HG02973 (cell line): ENCODE measurements around the gene SAMHD1.
"Not testable (repeated sequence)": the region's sequence is repeated elsewhere in the genome, so short reads cannot be mapped to it uniquely, and the experiment has no call there.

Experiments used
- ATAC-seq: cut with Tn5 transposase; IDR thresholded peaks from one replicate; pipeline ENCODE4 v1.9.1; 2021; ENCODE audit warnings: moderate library complexity; ENCODE audit not compliant: unreplicated experiment

The SAMHD1 gene

DNA sequence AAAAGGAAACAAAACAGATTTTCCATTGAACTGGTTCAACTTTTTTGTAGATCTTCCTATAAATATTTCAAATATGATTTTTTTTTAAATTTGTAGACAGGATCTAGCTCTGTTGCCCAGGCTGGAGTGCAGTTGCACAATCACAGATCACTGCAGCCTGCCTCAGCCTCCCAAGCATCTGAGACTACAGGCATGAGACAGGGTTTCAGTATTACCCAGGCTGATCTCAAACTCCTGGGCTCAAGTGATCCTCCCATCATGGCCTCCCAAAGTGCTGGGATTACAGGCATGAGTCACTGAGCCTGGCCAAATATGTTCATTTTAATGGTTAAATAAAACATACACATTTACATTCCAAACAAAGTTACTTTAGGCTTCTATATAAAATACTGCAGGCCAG is 33.6 kb downstream of the SAMHD1 start:
- ATAC-seq, result no peak

DNA sequence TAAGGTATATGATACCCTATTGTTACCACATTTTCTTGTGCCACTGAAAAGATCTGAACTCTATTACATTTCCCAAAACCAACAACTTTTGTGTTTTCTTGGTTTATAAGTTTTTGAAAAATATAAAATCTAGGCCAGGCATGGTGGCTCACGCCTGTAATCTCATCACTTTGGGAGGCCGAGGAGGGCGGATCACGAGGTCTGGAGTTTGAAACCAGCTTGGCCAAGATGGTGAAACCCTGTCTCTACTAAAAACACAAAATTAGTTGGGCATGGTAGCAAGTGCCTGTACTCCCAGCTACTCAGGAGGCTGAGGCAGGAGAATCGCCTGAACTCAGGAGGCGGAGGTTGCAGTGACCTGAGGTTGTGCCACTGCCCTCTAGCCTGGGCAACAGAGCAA is 34.3 kb downstream of the SAMHD1 start:
- ATAC-seq, result no peak

DNA sequence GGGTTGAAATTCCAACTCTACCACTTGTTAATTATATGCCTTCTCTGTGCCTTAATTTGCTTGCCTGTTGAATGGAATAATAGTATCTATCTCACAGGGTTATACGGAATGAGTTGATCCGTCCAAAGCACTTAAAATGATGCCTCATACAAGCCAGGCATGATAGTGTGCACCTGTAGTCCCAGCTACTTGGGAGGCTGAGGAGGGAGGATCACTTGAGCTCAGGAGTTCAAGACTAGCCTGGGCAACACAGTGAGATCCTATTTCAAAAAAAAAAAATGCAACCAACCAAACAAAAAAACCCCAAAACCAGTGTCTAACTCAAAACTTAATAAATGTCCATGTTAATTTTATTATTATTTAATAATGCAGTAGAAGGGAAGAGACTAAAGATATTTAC is 35.3 kb downstream of the SAMHD1 start:
- no peak for ATAC-seq

GRCh38 chr20:36908603-36909002 is 42.9 kb downstream of the SAMHD1 start:
- ATAC-seq, result no peak

GRCh38 chr20:36906086-36906485 is 45.4 kb downstream of the SAMHD1 start:
- ATAC-seq, result not testable (repeated sequence)

- ATAC-seq, result not testable (repeated sequence)
Observed at GRCh38 chr20:36905566-36905965, 45.9 kb downstream of the SAMHD1 start.

- ATAC-seq, result no peak
Observed at GRCh38 chr20:36904690-36905089, 46.8 kb downstream of the SAMHD1 start.

DNA sequence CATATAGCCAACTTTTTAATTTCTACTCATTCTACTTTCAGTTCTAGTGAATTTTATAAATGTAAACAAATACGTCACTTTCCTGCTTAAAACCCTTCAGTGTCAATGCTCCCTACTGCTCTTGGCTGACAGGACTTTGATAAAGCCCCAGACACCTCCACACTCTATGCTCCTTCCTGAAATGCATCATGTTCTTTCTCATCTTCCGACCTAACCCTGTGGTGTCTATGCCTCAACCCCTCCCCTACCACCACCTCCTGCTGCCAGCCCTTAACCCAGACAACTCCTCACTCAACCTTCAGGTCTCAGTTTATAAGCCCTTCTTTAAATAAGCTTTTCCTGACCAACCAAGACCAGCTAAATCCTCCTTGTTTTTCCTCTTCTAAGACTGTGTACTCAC is 56.5 kb downstream of the SAMHD1 start:
- no peak for ATAC-seq

DNA sequence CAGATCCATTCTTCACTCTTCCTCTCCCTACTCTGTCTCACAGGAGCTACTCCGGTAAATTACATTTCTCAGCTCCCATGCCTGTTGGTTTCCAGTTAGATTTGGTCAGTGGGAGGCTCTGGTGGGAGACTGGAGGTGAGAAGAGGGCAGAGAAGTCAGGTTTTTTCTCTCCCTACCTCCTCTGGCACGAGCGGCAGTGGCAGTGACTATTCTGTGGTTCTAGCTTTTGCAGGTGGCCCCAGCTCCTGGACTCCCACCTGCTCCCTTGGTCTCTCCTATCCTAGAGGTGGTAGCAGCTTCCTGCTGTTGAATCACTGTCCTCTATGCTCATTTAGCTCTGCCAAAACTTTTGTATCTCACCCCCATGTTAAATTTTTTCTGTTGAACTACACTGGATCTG is 57.7 kb downstream of the SAMHD1 start:
- no peak for ATAC-seq

DNA sequence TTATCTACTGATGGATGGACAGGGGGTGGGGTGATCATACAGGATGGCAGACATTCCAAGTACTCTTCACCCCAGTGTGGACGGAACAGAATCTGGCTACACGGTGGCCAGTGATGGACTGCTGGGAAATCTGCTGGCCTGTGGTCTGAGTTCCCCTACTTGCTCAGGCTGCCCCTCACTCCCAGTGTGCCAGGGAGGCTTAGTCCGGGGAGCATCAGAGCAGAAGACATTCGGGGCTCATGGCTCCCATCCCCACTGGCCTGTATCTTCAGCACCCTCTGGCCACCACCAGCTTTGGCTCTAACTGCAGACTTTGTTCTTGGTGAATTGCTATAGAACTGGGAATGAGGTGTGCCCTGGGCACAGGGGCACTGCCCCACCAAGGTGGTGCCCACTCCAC is 60.3 kb downstream of the SAMHD1 start:
- no peak for ATAC-seq

- no peak for ATAC-seq
Observed at GRCh38 chr20:36890586-36890985, 60.9 kb downstream of the SAMHD1 start.

GRCh38 chr20:36888880-36889516 is 62.5 kb downstream of the SAMHD1 start:
- ATAC-seq, result no peak

- ATAC-seq, result no peak
Observed at GRCh38 chr20:36887752-36888090, 63.8 kb downstream of the SAMHD1 start.

GRCh38 chr20:36886859-36887751 is 64.4 kb downstream of the SAMHD1 start:
- no peak for ATAC-seq

DNA sequence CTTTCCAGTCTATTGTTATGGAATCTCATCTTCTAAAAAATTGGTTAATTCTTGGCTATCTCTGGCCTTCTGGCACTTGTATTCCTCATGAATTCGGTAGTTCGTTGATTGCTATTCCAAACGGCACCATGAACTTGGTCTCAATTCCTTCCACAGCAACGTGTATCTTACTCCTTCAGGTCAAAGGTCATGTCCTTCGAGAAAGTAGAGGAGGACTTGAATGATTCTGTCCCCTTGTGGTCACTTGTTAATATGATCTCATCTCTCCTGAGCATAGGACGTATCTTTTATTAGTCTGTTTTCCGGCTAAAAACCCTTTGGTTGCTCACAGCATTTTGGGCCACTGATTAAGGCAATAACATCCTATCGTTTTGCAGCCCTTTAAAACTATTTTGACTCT is 66.2 kb downstream of the SAMHD1 start:
- ATAC-seq, result no peak

- ATAC-seq, result no peak
Observed at GRCh38 chr20:36883977-36884535, 67.5 kb downstream of the SAMHD1 start.

- no peak for ATAC-seq
Observed at GRCh38 chr20:36881888-36882287, 69.6 kb downstream of the SAMHD1 start.

GRCh38 chr20:36881331-36881730 is 70.2 kb downstream of the SAMHD1 start:
- no peak for ATAC-seq

DNA sequence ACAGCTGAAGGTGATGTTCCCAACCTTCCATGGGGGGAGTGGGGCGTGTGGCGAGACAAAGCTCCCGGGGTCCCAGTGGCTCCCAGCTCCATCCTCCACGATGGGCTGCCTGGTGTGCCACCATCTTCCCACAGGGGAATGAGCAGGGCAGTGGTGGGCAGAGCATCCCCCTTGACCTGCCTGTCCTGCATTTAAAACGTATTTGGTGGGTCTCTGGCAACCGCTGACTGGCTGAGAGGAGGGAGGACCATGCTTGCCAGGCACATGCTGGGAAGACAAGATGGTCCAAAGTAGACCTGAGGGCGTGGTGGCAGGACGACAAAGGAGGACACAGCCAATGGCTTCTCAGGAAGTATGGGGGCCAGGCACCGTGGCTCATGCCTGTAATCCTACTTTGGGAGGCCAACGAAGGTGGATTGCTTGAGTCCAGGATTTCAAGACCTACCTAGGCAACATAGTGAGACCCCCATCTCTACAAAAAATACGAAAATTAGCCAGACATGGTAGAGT is 70.7 kb downstream of the SAMHD1 start:
- no peak for ATAC-seq

GRCh38 chr20:36878941-36879340 is 72.6 kb downstream of the SAMHD1 start:
- no peak for ATAC-seq

GRCh38 chr20:36876473-36876833 is 75.1 kb downstream of the SAMHD1 start:
- no peak for ATAC-seq
